Iris pigment epithelial cell (primary cell): Measurements from ENCODE around the gene NFE2L2.
"Not testable (repeated sequence)": the region's sequence is repeated elsewhere in the genome, so short reads cannot be mapped to it uniquely, and the experiment has no call there.

ENCODE experiments used
- DNase-seq: peaks from one replicate; pipeline ENCODE4 v3.0.0-alpha.2; 2011; ENCODE audit warnings: low read depth

Gene NFE2L2

DNA sequence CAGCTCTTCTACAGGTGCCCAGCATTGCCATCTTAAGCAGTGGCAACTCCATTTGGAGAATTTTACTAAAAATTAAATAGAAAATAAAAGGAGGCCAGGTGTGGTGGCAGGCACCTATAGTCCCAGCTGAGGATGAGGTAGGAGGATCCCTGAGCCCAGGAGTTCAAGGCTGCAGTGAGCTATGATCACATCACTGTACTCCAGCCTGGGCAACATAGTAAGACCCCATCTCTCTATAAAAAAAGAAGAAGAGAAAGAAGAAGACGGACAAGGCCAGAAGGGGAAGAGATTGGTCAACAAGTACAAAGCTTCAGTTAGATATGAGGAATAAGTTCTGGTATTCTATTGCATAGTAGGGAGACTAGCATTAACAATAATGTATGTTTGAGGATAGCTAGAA lies 73.6 kb downstream of the NFE2L2 start:
- DNase-seq: no peak

DNA sequence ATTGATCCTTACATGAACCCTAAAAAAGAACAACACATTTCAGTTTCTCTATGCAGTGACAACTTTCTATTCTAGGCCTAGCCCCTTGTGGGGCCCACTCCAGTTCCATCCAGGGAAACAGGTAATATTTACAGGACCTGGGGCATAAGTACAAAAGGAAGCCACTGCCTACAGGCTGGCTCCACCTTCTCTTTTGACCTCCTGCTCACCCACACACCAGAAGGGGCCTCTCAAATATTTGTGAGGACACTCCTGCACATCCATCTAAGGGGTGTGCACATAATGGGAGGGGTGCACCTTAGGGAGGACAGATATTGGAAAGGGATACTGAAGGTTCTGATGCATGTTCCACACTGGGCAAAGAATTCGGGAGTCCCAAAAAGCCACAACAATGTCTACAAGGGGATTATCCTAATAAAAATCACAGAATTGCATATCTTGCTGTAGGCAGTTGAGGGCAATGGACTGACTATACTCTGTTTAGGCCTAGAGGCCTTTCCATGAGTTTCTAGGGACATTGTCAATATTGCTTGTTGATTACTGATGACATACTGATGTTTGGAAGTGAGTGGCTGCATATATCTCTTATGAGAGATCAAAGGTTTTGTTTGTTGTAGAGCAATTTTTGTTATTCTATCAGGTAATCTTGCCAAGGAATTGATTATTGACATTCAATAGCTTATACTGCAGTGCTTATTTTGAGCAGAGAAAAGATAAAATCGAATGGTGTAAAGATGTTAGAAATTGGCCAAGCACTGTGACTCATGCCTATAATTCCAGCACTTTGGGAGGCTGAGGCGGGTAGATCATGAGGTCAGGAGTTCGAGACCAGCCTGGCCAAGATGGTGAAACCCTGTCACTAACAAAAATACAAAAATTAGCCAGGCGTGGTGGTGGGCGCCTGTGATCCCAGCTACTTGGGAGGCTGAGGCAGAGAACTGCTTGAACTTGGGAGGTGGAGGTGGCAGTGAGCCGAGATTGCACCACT lies 75.8 kb downstream of the NFE2L2 start:
- no peak for DNase-seq

DNA sequence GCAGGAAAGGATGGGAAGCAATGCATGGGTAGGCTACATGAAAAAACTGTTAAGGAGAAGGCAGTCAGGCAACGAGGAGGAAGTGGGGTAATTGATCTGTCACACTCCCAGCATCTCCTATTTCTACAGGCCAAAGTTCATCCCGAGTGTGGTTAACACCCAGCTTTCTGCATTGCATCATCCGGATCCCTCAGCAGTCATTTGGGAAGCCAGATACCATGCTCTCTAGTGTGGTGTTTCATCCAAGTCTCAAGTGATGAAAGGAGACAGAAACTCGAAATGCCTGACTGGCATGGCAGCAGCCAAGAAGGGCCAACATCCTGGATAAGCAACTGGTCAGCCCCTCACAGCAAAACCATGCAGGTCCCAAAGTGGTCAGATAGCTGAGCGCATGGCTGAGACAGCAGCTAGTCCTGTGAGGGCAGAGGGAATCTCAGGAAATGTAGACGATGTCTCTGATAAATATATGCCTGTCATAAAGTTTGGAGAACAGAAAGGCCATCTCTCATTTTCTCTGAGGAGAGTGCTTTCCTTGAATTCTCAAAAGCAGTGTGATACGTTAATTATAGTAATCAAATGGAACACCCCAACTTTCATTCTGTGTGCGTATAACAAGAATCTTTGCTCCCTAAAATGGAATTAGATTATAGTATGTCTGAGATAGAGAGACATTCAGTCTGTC lies 76.8 kb downstream of the NFE2L2 start:
- DNase-seq: peak; percentile 48

DNA sequence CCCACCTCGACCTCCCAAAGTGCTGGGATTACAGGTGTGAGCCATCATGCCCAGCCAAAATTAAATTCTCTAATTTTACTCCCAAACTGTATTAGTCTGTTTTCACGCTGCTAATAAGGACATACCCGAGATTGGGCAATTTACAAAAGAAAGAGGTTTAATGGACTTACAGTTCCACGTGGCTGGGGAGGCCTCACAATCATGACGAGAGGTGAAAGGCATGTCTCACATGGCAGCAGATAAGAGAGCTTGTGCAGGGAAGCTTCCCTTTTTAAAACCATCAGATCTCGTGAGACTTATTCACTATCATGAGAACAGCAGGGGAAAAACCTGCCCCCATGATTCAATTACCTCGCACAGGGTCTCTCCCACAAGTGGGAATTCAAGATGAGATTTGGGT lies 78.5 kb downstream of the NFE2L2 start:
- DNase-seq: not testable (repeated sequence)

DNA sequence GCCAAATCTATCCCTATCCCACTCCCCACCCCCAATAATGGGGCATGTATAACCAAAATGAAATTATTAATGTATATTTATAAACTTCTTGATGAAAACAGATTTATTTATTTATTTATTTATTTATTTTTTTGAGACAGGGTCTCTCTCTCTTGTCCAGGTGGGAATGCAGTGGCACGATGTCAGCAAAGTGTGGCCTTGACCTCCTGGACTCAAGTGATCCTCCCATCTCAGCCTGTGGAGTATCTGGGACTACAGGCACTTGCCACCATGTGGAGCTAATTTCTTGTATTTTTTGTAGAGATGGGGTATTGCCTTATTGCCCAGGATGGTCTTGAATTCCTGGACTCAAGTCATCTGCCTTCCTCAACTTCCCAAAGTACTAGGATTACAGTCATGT lies 79.9 kb downstream of the NFE2L2 start:
- no peak for DNase-seq

DNA sequence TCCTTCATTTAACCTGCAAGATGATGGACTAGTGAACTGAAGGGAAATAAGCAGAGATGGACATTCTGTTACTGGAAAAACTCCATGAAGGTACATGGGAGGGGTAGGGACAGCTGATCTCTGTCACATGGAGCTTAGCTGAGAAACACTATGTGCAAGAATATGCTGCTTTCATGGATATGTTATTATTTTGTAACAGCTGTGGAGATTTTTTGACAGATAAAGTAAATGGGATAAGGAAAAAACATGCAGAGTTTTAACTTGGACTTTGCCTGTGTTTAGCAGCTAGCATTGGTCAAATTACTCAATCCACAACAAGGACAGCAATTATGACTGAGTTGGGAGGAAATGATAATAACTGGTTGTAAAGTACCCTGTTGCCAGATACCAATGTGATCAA lies 80.7 kb downstream of the NFE2L2 start:
- no peak for DNase-seq
